Esophagus muscularis mucosa (tissue), 4 donors: ENCODE measurements around the gene NNT. TPM values are rescaled to one million over a fixed set of nuclear protein-coding genes. Genes with fewer than 3 reads are reported as not detected.
A peak's percentile ranks its signal among the peaks of the same experiment; 100 is the strongest.

Experiments used
- DNase-seq: peaks from one replicate; pipeline ENCODE4 v3.0.0-alpha.2; 2017; ENCODE audit errors: extremely low spot score
- H3K27ac ChIP-seq, 4 donors: fragments of 200-600 bp; sonication (generic); replicated peaks in 1 of 4; 1 replicate in 3 of 4; 2 replicates in 1 of 4; pipeline ENCODE4 v1.5.1; 2016 to 2019; ENCODE audit warnings: mild to moderate bottlenecking in 1 of 4
- H3K27me3 ChIP-seq, 4 donors: fragments of 200-600 bp; sonication (generic); one replicate each; pipeline versions ENCODE4 v1.5.1 to v1.6.0; 2016 to 2019
- H3K36me3 ChIP-seq, 4 donors: fragments of 200-600 bp; sonication (generic); one replicate each; pipeline ENCODE4 v1.5.1; 2016 to 2019
- H3K4me1 ChIP-seq, 4 donors: fragments of 200-600 bp; sonication (generic); one replicate each; pipeline ENCODE4 v1.5.1; 2016 to 2019
- H3K4me3 ChIP-seq, 4 donors: fragments of 200-600 bp; sonication (generic); 1 replicate in 2 of 4; 2 replicates in 2 of 4; pipeline ENCODE4 v1.5.1; 2016 to 2019; ENCODE audit warnings: mild to moderate bottlenecking in 4 of 4, moderate library complexity in 1 of 4
- H3K9me3 ChIP-seq, 4 donors: fragments of 200-600 bp; sonication (generic); 1 replicate in 3 of 4; 2 replicates in 1 of 4; pipeline ENCODE4 v1.5.1; 2016 to 2019
- EP300 ChIP-seq: sonication (generic); formaldehyde crosslinking; IDR thresholded peaks from one replicate; pipeline ENCODE4 v1.6.1; 2017; ENCODE audit warnings: antibody characterized with exemption
- POLR2A ChIP-seq: fragments of 450-650 bp; IDR thresholded peaks from one replicate; pipeline ENCODE4 v1.6.1; 2017; ENCODE audit warnings: antibody characterized with exemption, moderate library complexity, mild to moderate bottlenecking, low read depth
- POLR2AphosphoS5 ChIP-seq, 2 donors: sonication (generic); formaldehyde crosslinking; IDR thresholded peaks; one replicate each; pipeline ENCODE4 v1.6.1; 2017; ENCODE audit warnings: antibody characterized with exemption in 2 of 2
- WGBS: methylation state at CpG from one replicate; pipeline ENCODE4 v1.1.5; 2018; 5-methylcytosine and 5-hydroxymethylcytosine counted together
- intact Hi-C: fragments of 100-400 bp; cut with DNase I; formaldehyde crosslinking; loops from one replicate; pipeline ENCODE4 v1.15.1; 2023
- total RNA-seq, 4 donors: library from RNA; depleted of rRNA; stranded (reverse); fragments of >200 nt; gene quantifications; one replicate each; pipeline versions ENCODE4 v1.1.0 to v1.2.1, GENCODE V29; 2016
- TF ChIP-seq, protein P1 (sequence below), 3 experiments: fragments of 200-600 bp in 2 of 3; fragments of 450-650 bp in 1 of 3; sonication (generic) in 2 of 3; IDR thresholded peaks; one replicate each; pipeline ENCODE4 v1.5.1; 2017 to 2019; ENCODE audit warnings: antibody characterized with exemption in 3 of 3, mild to moderate bottlenecking in 2 of 3, moderate library complexity in 1 of 3

NNT gene
- total RNA-seq, 4 donors from 2014 or later = 49.0 to 90.1 (median 70.3) TPM

DNA sequence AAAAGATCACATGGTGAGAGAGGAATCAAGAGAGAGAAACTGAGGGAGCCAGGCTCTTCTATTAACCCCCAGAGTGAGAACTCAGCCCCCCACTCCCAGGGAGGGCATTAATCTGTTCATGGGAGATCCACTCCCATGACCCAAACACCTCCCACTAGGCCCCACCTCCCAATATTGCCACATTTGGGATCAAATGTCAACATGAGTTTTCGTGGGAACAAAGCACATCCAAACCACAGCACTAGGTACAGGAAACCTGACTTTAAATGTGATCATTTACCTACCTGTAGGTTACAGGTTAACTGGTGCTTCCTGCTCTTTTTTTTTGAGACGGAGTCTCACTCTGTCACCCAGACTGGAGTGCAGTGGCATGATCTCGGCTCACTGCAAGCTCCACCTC, 16.9 kb downstream of the NNT start:
- Histone ChIP-seq H3K36me3 (peaks cover 5 to 43% (median 17%) of the 10 kb centered on the region in 4 donors), H3K9me3 (no peaks in the 10 kb centered on the region), H3K27ac (peak overlapping the region in 1 of 4 donors; percentile 31), H3K27me3 (no peaks in the 10 kb centered on the region), H3K4me3 (no peak overlapping the region), H3K4me1 (peaks cover 0 to 4% (median 0%) of the 10 kb centered on the region in 4 donors)
- TF ChIP-seq POLR2AphosphoS5 (IDR thresholded peaks at IDR 0.05) (no peak), POLR2A (no peak), EP300 (no peak)
- TF ChIP-seq, protein P1, sequence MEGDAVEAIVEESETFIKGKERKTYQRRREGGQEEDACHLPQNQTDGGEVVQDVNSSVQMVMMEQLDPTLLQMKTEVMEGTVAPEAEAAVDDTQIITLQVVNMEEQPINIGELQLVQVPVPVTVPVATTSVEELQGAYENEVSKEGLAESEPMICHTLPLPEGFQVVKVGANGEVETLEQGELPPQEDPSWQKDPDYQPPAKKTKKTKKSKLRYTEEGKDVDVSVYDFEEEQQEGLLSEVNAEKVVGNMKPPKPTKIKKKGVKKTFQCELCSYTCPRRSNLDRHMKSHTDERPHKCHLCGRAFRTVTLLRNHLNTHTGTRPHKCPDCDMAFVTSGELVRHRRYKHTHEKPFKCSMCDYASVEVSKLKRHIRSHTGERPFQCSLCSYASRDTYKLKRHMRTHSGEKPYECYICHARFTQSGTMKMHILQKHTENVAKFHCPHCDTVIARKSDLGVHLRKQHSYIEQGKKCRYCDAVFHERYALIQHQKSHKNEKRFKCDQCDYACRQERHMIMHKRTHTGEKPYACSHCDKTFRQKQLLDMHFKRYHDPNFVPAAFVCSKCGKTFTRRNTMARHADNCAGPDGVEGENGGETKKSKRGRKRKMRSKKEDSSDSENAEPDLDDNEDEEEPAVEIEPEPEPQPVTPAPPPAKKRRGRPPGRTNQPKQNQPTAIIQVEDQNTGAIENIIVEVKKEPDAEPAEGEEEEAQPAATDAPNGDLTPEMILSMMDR (IDR thresholded peaks at IDR 0.05) = no peak
- intact Hi-C loops = no loop called here
- WGBS = 90% methylated on average over 3 of the region's 3 CpGs
- no peak for DNase-seq

DNA sequence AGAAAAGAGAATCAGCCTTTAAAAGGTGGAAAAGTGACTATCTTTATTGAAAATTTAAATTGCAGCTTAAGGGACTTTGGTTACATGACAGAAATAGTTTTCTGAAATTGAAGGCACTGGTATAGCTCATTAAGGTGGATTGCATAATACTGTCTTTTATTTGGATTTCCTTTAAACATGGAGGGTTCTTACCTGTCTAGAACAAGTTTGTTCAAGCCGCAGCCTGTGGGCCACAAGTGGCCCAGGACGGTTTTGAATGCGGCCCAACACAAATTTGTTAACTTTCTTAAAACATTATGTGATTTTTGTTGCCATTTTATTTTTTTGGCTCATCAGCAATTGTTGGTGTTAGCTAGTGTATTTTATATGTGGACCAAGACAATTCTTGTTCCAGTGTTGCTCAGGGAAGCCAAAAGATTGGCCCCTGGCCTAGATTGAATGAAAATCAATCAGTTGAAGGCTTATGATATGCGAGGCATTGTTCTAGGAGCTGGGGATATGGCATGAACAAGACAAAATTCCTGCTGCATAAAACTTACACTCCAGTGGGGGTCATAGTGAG, 18.0 kb downstream of the NNT start:
- Histone ChIP-seq H3K27ac (no peak overlapping the region), H3K27me3 (no peaks in the 10 kb centered on the region), H3K36me3 (peaks cover 4 to 34% (median 15%) of the 10 kb centered on the region in 4 donors), H3K4me3 (no peak overlapping the region), H3K4me1 (peaks cover 0 to 4% (median 0%) of the 10 kb centered on the region in 4 donors), H3K9me3 (no peaks in the 10 kb centered on the region)
- no peak for DNase-seq
- 97% methylated on average over 4 of the region's 4 CpGs for WGBS
- intact Hi-C loops = no loop called here
- TF ChIP-seq POLR2A (no peak), POLR2AphosphoS5 (IDR thresholded peaks at IDR 0.05) (no peak), EP300 (no peak)
- TF ChIP-seq, protein P1 (IDR thresholded peaks at IDR 0.05) = no peak

DNA sequence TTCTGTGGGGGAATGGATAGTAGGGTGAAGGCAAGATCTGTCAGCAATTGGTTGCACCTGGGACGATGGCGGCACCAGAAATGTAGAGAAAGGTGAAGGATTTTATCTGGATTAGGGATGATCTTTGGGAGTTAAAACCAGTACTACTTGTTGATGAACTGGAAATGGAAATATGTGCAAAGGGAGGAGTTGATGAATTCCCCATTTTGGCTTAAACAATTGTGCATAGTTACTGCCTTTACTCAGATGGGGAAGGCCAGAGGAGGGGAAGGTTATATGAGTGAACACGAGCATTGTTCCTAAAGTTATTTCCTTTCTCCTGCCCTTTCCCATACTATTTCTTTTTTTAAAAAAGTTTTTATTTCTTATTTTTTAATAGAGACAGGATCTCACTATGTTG, 19.1 kb downstream of the NNT start:
- 92% methylated on average over 3 of the region's 3 CpGs for WGBS
- peaks cover 0 to 23% (median 12%) of the 10 kb centered on the region in 4 donors for H3K36me3 ChIP-seq
- intact Hi-C loops = no loop called here

DNA sequence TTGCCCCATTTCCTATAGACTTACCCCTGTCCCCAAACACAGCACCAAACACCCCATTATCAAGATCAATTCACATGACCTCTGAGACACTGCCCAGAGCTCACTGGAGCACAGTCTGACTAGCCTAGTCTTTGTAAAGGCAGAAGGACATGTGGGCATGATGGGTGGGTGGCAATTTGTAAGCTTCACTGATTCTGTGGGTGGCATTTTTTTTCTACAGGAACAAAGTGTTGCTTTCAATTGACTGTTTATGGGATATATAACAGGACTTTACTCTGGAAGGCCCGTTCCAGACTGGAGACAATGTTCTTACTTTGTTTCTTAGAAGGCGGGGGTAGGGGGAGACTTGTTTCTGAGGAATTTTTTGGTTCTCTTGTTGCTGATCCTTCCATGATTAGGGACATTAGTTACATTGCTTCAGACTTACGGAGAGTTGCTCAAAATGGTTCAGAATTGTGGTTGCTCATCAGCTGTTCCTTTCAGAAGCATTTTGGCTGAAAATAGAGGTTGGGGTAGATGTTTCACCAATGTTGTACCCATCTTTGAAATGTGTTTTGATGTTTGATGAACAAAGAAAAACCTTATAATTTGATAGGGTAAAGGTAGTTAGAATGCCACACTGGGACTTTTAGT, 20.2 kb downstream of the NNT start:
- H3K4me3 ChIP-seq = no peak overlapping the region
- 93% methylated on average over 3 of the region's 3 CpGs for WGBS
- peaks cover 0 to 12% (median 7%) of the 10 kb centered on the region in 4 donors for H3K4me1 ChIP-seq
- intact Hi-C loops = no loop called here
- H3K9me3 ChIP-seq = no peaks in the 10 kb centered on the region
- no peak for TF ChIP-seq POLR2A
- TF ChIP-seq, protein P1 (IDR thresholded peaks at IDR 0.05) = no peak
- no peak for TF ChIP-seq POLR2AphosphoS5 (IDR thresholded peaks at IDR 0.05)
- TF ChIP-seq EP300 = no peak
- no peak for DNase-seq
- no peaks in the 10 kb centered on the region for H3K27me3 ChIP-seq
- H3K27ac ChIP-seq = no peak overlapping the region
- peaks cover 0 to 19% (median 9%) of the 10 kb centered on the region in 4 donors for H3K36me3 ChIP-seq

More for the DNA sequence above, 19.1 kb downstream of the NNT start:
- Histone ChIP-seq H3K27me3 (no peaks in the 10 kb centered on the region), H3K4me1 (peaks cover 0 to 8% (median 3%) of the 10 kb centered on the region in 4 donors), H3K27ac (no peak overlapping the region), H3K4me3 (no peak overlapping the region), H3K9me3 (no peaks in the 10 kb centered on the region)
- no peak for TF ChIP-seq POLR2A
- TF ChIP-seq POLR2AphosphoS5 (IDR thresholded peaks at IDR 0.05) = no peak
- no peak for TF ChIP-seq EP300
- TF ChIP-seq, protein P1 (IDR thresholded peaks at IDR 0.05) = no peak
- DNase-seq = no peak
